ENCODE measurements around the gene RETSAT.

DNA sequence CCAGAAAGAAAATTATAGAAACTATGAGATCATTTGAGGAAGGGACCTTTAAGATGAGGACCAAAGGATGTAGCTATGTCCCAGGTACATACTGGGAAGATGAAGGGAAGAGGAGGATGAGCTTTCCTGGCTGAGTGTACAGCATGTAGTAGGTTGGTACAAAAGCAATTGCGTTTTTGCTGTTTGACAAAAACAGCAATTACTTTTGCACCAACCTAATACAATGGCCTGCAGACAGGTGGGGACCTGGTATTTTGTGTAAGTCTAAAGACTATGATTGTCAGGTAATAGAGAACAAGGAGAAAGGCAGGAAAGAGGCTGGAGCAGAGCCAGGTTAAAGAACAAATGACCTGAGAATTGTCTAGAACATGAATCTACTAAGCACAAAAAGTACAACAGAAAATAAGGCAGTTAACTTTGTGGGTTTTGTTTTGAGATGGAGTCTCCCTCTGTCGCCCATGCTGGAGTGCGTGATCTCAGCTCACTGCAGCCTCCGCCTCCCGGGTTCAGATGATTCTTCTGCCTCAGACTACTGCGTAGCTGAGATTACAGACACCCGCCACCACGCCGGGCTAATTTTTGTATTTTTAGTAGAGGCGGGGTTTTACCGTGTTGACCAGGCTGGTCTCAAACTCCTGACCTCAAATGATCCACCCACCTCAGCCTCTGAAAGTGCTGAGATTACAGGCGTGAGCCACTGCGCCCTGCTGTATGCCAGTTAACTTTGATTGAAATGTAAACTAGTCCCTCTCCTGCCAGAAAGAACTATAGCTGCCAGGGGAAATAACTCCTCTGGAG lies 23.3 kb downstream of the RETSAT start:
- TF ChIP-seq, protein P1, sequence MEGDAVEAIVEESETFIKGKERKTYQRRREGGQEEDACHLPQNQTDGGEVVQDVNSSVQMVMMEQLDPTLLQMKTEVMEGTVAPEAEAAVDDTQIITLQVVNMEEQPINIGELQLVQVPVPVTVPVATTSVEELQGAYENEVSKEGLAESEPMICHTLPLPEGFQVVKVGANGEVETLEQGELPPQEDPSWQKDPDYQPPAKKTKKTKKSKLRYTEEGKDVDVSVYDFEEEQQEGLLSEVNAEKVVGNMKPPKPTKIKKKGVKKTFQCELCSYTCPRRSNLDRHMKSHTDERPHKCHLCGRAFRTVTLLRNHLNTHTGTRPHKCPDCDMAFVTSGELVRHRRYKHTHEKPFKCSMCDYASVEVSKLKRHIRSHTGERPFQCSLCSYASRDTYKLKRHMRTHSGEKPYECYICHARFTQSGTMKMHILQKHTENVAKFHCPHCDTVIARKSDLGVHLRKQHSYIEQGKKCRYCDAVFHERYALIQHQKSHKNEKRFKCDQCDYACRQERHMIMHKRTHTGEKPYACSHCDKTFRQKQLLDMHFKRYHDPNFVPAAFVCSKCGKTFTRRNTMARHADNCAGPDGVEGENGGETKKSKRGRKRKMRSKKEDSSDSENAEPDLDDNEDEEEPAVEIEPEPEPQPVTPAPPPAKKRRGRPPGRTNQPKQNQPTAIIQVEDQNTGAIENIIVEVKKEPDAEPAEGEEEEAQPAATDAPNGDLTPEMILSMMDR (conservative IDR thresholded peaks at IDR 0.05), result no peak
- TF ChIP-seq ZFX (IDR thresholded peaks at IDR 0.05), result no peak

Measured in C4-2B (cell line).